Activated gamma-delta T cell treated with Interleukin-2 at 50 U/mL for 16 hours (primary cell): ENCODE data around the gene ANKLE2.
A peak's percentile ranks its signal among the peaks of the same experiment; 100 is the strongest.
"Not testable (repeated sequence)": the region's sequence is repeated elsewhere in the genome, so short reads cannot be mapped to it uniquely, and the experiment has no call there.

Experiments
- DNase-seq: peaks from one replicate; pipeline ENCODE4 v3.0.0-alpha.2; 2020

The ANKLE2 gene

GRCh38 chr12:132761032-132761920 lies at the start of gene ANKLE2:
Gene ANKLE2, minus strand, starts transcription at chr12:132761832. Its CDS starts 34 bp downstream, at chr12:132761798.
- peak; percentile 58 for DNase-seq

- not testable (repeated sequence) for DNase-seq
Measured at GRCh38 chr12:132809391-132809790, 47.8 kb upstream of the ANKLE2 start.

GRCh38 chr12:132807295-132808092 lies 45.9 kb upstream of the ANKLE2 start:
- DNase-seq: no peak

GRCh38 chr12:132806857-132807256 lies 45.2 kb upstream of the ANKLE2 start:
- no peak for DNase-seq

- DNase-seq: no peak
Measured at GRCh38 chr12:132804426-132804861, 42.8 kb upstream of the ANKLE2 start.

- no peak for DNase-seq
Measured at GRCh38 chr12:132803888-132804287, 42.3 kb upstream of the ANKLE2 start.

GRCh38 chr12:132803125-132803524 lies 41.5 kb upstream of the ANKLE2 start:
- DNase-seq: no peak

DNA sequence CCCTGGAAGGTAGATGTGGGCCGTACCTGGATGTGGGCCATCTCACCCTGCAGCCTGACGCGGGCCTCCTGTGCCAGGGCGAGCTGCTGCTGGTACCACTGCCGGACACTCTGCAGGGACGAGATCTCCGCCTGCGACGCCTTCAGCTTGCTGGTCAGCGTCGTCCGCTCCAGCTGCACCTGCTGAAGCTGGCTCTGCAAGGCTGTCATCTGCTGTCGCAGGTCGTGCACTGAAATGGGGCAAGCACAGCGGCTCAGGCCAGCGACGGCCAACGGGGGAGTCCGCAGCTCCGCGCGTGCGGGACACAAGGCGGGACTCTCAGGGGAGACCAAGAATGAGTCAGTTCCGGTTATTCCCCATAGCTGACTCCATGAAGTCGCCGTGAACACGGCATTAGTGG lies 40.1 kb upstream of the ANKLE2 start:
- DNase-seq: no peak

DNA sequence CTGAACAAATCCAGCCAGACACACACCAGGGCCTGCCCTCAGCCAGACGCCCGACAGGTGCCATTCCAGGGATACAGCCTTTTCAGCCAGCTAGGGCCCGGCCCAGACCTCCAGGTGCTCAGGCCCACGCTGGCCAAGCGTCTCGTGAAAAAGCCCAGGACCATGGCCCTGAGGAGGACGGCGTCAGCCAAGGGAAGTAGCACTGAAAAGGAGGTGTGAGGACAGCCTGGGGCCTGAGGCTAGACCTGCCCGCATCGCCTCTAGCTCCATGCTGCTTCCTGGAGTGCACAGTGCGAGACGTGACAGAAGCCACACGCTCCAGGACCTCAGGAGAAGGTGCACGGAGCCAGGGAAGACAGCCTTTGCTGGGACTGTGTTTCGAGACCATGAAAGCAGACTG lies 37.2 kb upstream of the ANKLE2 start:
- DNase-seq: no peak

GRCh38 chr12:132797820-132798570 lies 36.4 kb upstream of the ANKLE2 start:
- DNase-seq: no peak

DNA sequence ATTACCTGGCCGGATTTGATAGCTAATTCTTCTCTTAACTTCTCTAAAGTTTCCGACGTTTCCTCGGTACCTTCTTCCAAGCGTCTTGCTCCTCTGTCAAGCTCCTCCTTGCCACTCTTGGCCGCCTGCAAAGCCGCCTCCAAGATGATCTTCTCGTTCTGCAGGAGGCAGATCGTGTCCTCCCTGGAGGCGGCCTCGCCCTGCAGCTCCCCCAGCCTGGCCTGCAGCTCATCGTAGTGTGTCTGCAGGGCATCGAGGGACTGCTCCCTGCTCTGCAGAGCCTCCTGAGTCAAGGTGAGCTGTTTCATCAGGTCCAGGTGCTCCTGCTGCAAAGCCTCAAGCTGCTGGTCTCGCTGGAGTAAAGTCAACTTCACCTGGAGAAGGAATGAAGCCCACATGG lies 34.2 kb upstream of the ANKLE2 start:
- DNase-seq: no peak

GRCh38 chr12:132791940-132792339 lies 30.3 kb upstream of the ANKLE2 start:
- DNase-seq: not testable (repeated sequence)

- DNase-seq: no peak
Measured at GRCh38 chr12:132789099-132789471, 27.5 kb upstream of the ANKLE2 start.

- DNase-seq: no peak
Measured at GRCh38 chr12:132788375-132789098, 26.9 kb upstream of the ANKLE2 start.

GRCh38 chr12:132787877-132788276 lies 26.2 kb upstream of the ANKLE2 start:
- DNase-seq: no peak

DNA sequence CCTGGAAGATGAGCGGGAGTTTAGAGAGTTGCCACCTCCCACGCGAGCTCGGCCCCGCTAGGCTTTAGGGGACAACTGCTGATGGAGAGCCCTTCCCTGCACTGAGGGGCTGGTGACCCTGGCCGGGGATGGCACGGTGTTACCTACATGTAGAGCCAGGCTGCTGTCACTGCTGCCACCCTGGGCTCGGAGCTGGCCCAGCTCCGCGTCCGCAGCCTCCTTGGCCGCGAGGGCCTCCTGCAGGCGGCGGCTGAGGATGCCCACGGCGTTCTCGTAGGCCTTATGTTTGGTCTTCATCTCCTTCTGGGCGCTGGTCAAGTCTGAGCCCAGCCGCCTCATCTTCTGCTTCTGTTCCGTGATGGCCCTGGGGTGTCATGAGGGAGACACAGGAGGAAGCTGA lies 24.6 kb upstream of the ANKLE2 start:
- no peak for DNase-seq

DNA sequence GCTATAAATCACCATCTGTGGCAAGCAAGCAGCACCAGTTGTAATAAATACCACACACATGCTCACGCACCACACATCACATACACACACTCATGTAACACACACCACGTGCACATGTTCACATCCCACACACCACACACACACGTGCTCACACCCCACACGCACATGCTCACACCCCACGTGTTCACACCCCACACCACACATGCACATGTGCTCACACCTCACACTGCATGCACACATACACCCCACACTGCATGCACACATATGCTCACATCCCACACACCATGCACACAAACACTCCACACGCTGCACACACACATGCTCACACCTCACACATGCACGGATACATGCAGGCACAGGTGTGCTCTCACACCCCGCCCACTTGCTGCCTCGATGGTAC lies 22.9 kb upstream of the ANKLE2 start:
- DNase-seq: no peak

GRCh38 chr12:132783917-132784531 lies 22.4 kb upstream of the ANKLE2 start:
- no peak for DNase-seq

- no peak for DNase-seq
Measured at GRCh38 chr12:132781938-132782337, 20.3 kb upstream of the ANKLE2 start.

GRCh38 chr12:132779781-132780353 lies 18.2 kb upstream of the ANKLE2 start:
- DNase-seq: no peak

GRCh38 chr12:132777614-132778013 lies 16.0 kb upstream of the ANKLE2 start:
- DNase-seq: no peak
